ENCODE data around the gene FUT9. TPM values are rescaled to one million over a fixed set of nuclear protein-coding genes. Genes with fewer than 3 reads are reported as not detected.

The FUT9 gene
- total RNA-seq, 1 donor from 2014 or later = 6.3 TPM

DNA sequence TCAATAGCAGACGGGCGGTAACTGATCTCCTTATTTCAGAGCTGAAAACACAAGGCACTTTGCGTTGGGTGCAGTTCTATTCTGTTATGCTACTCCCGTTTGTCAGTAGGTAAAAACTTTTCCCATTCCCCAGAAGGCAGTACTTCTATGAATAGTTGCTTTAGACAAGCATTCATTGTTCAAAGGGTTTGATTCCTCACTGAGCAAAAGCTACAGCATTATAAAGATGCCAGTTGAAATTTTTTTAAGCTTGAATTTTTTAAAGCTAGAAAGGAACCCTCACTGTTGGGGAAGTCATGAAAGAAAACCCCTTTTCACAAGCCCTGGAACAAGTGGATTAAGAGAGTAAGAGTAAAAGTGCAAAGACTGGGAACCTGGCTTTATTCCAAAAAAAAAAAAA is 42.3 kb downstream of the FUT9 start:
- peaks cover 1% of the 10 kb centered on the region for H3K36me3 Mint-ChIP-seq
- peak overlapping the region; percentile 87 for H3K27ac ChIP-seq
- peaks cover 8% of the 10 kb centered on the region for H3F3A ChIP-seq (ENCODE audit: low read depth)
- peak overlapping the region; percentile 65 for H3K27ac Mint-ChIP-seq
- H3K27me3 Mint-ChIP-seq (ENCODE audit: insufficient read depth, low read depth) = no peaks in the 10 kb centered on the region
- no peak overlapping the region for H3K4me3 Mint-ChIP-seq
- peak; percentile 33 for DNase-seq (ENCODE audit: low spot score)
- H3K4me1 ChIP-seq = peaks cover 21% of the 10 kb centered on the region
- no peaks in the 10 kb centered on the region for H3K9me3 ChIP-seq (ENCODE audit: low read depth)
- H3K9me3 Mint-ChIP-seq = no peaks in the 10 kb centered on the region
- H3K4me2 ChIP-seq = peak overlapping the region; percentile 65
- peaks cover 26% of the 10 kb centered on the region for H3K4me1 Mint-ChIP-seq
- no peaks in the 10 kb centered on the region for H3K79me2 ChIP-seq (ENCODE audit: low read depth)
- H3K9ac ChIP-seq = no peak overlapping the region
- H3K27me3 ChIP-seq = no peaks in the 10 kb centered on the region
- no peak overlapping the region for H3K4me3 ChIP-seq
- H3K36me3 ChIP-seq = no peaks in the 10 kb centered on the region
- no peaks in the 10 kb centered on the region for H4K20me1 ChIP-seq (ENCODE audit: low read depth)
- no peak for TF ChIP-seq EZH2 (IDR thresholded peaks at IDR 0.05)
- TF ChIP-seq, protein P1, sequence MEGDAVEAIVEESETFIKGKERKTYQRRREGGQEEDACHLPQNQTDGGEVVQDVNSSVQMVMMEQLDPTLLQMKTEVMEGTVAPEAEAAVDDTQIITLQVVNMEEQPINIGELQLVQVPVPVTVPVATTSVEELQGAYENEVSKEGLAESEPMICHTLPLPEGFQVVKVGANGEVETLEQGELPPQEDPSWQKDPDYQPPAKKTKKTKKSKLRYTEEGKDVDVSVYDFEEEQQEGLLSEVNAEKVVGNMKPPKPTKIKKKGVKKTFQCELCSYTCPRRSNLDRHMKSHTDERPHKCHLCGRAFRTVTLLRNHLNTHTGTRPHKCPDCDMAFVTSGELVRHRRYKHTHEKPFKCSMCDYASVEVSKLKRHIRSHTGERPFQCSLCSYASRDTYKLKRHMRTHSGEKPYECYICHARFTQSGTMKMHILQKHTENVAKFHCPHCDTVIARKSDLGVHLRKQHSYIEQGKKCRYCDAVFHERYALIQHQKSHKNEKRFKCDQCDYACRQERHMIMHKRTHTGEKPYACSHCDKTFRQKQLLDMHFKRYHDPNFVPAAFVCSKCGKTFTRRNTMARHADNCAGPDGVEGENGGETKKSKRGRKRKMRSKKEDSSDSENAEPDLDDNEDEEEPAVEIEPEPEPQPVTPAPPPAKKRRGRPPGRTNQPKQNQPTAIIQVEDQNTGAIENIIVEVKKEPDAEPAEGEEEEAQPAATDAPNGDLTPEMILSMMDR (IDR thresholded peaks at IDR 0.05) = no peak
- no peak overlapping the region for H2AFZ ChIP-seq (replicated peaks)

DNA sequence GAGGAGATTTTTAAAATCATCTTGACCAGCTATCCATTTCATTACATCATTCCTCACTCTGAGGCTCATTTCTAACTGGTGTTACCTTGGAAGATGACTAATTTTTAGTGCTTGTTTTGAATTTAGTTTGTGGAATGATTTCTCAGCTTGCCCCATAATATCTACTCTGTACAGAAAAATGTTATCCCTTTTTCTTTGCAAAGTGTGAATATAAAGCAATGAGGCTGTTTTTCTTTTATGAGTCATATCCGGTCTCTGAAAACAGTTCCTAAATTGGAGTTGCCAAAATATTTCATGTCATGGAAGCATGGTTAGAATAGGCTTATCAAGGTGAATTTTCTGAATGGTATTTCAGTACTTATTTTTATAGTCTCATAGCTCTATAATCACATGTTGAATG is 43.8 kb downstream of the FUT9 start:
- H3K27ac ChIP-seq = no peak overlapping the region
- no peak overlapping the region for H2AFZ ChIP-seq (replicated peaks)
- Mint-ChIP-seq H3K27me3 (ENCODE audit: insufficient read depth, low read depth) (peaks cover 2% of the 10 kb centered on the region), H3K27ac (no peak overlapping the region), H3K4me1 (peaks cover 26% of the 10 kb centered on the region), H3K9me3 (no peaks in the 10 kb centered on the region), H3K4me3 (no peak overlapping the region), H3K36me3 (peaks cover 4% of the 10 kb centered on the region)
- TF ChIP-seq EZH2 (IDR thresholded peaks at IDR 0.05) (no peak), EZH2phosphoT487 (IDR thresholded peaks at IDR 0.05) (no peak)
- TF ChIP-seq, protein P1 (IDR thresholded peaks at IDR 0.05) = no peak
- no peaks in the 10 kb centered on the region for H3K27me3 ChIP-seq
- no peak overlapping the region for H3K4me3 ChIP-seq
- H3K36me3 ChIP-seq = no peaks in the 10 kb centered on the region
- H3K79me2 ChIP-seq (ENCODE audit: low read depth) = no peaks in the 10 kb centered on the region
- no peak overlapping the region for H3K9ac ChIP-seq
- H3F3A ChIP-seq (ENCODE audit: low read depth) = peaks cover 8% of the 10 kb centered on the region
- no peak for DNase-seq (ENCODE audit: low spot score)
- H3K4me1 ChIP-seq = peaks cover 21% of the 10 kb centered on the region
- H3K9me3 ChIP-seq (ENCODE audit: low read depth) = no peaks in the 10 kb centered on the region
- H4K20me1 ChIP-seq (ENCODE audit: low read depth) = no peaks in the 10 kb centered on the region
- no peak overlapping the region for H3K4me2 ChIP-seq

- Histone ChIP-seq H3K9ac (no peak overlapping the region), H3K27me3 (no peaks in the 10 kb centered on the region), H3K27ac (no peak overlapping the region), H3K36me3 (no peaks in the 10 kb centered on the region), H3K4me1 (peaks cover 21% of the 10 kb centered on the region), H3K79me2 (ENCODE audit: low read depth) (no peaks in the 10 kb centered on the region), H3K4me2 (no peak overlapping the region), H4K20me1 (ENCODE audit: low read depth) (no peaks in the 10 kb centered on the region), H3K4me3 (no peak overlapping the region), H2AFZ (replicated peaks) (no peak overlapping the region), H3K9me3 (ENCODE audit: low read depth) (no peaks in the 10 kb centered on the region), H3F3A (ENCODE audit: low read depth) (peaks cover 8% of the 10 kb centered on the region)
- Mint-ChIP-seq H3K27me3 (ENCODE audit: insufficient read depth, low read depth) (peaks cover 2% of the 10 kb centered on the region), H3K27ac (no peak overlapping the region), H3K9me3 (no peaks in the 10 kb centered on the region), H3K4me3 (no peak overlapping the region), H3K4me1 (peaks cover 26% of the 10 kb centered on the region), H3K36me3 (peaks cover 4% of the 10 kb centered on the region)
- no peak for DNase-seq (ENCODE audit: low spot score)
- no peak for TF ChIP-seq EZH2phosphoT487 (IDR thresholded peaks at IDR 0.05)
Measured at GRCh38 chr6:96060249-96060648, 44.5 kb downstream of the FUT9 start.

DNA sequence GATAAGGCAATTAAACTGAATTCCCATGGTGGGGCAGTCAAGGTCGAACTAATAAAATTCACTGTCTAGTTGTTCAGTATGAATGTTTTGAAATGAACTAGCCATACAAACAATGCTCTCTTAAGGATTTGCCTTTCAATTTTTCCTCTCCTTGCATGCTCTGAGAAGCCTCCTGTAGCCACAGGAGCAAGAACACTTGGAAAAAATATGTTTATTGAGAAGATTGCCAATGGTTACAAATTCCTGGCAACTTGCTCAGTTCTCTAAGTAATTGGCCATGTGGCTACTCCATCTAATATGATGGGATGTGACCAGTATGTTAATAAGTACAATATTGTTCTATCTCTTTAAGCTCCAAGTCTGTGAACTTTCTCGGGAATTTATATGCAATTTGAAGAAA is 49.4 kb downstream of the FUT9 start:
- Histone ChIP-seq H3F3A (ENCODE audit: low read depth) (no peaks in the 10 kb centered on the region), H3K9me3 (ENCODE audit: low read depth) (no peaks in the 10 kb centered on the region), H3K27ac (no peak overlapping the region), H3K79me2 (ENCODE audit: low read depth) (no peaks in the 10 kb centered on the region), H3K4me1 (no peaks in the 10 kb centered on the region), H4K20me1 (ENCODE audit: low read depth) (no peaks in the 10 kb centered on the region), H3K9ac (no peak overlapping the region), H2AFZ (replicated peaks) (no peak overlapping the region), H3K4me2 (no peak overlapping the region), H3K4me3 (no peak overlapping the region), H3K27me3 (no peaks in the 10 kb centered on the region), H3K36me3 (no peaks in the 10 kb centered on the region)
- Mint-ChIP-seq H3K27ac (no peak overlapping the region), H3K27me3 (ENCODE audit: insufficient read depth, low read depth) (peaks cover 2% of the 10 kb centered on the region), H3K4me3 (no peak overlapping the region), H3K4me1 (no peaks in the 10 kb centered on the region), H3K36me3 (peaks cover 4% of the 10 kb centered on the region), H3K9me3 (no peaks in the 10 kb centered on the region)
- no peak for DNase-seq (ENCODE audit: low spot score)
- TF ChIP-seq, protein P1 (IDR thresholded peaks at IDR 0.05) = no peak
- TF ChIP-seq EZH2 (IDR thresholded peaks at IDR 0.05) (no peak), EZH2phosphoT487 (IDR thresholded peaks at IDR 0.05) (no peak)

Data from neural progenitor cell (in vitro differentiated cells).